GM10266 (cell line): ENCODE results near the gene MIA.
A peak's percentile ranks its signal among the peaks of the same experiment; 100 is the strongest.

Experiments
- DNase-seq: peaks from one replicate; pipeline ENCODE4 v3.0.0; 2012; ENCODE audit errors: extremely low spot score
- CTCF ChIP-seq: IDR thresholded peaks from 2 replicates; pipeline ENCODE4 v1.5.1; 2012; ENCODE audit warnings: mild to moderate bottlenecking, low read depth; ENCODE audit not compliant: control insufficient read depth, insufficient read depth; ENCODE audit errors: missing control alignments

Gene MIA

GRCh38 chr19:40744554-40745401, 30.5 kb upstream of the MIA start:
- DNase-seq = peak; percentile 27
- peak; percentile 30 for TF ChIP-seq CTCF

GRCh38 chr19:40745402-40745780, 29.9 kb upstream of the MIA start:
- no peak for TF ChIP-seq CTCF
- DNase-seq = no peak

- no peak for TF ChIP-seq CTCF
- DNase-seq = no peak
Measured at GRCh38 chr19:40747536-40747935, 27.8 kb upstream of the MIA start.

- no peak for TF ChIP-seq CTCF
- DNase-seq = peak; percentile 97
Measured at GRCh38 chr19:40750058-40750873, 25.1 kb upstream of the MIA start, which contains the start of gene ACTMAP. Gene ACTMAP (minus strand): TSS chr19:40750477. CDS start chr19:40749803, 674 bp downstream.

- no peak for TF ChIP-seq CTCF
- peak; percentile 91 for DNase-seq
Measured at GRCh38 chr19:40750874-40751537, 24.3 kb upstream of the MIA start, which contains the start of gene SNRPA. Gene SNRPA (plus strand): TSS chr19:40751203. CDS start chr19:40751409, 206 bp downstream.

- no peak for DNase-seq
- no peak for TF ChIP-seq CTCF
Measured at GRCh38 chr19:40752257-40752781, 23.0 kb upstream of the MIA start.
